Measurements from ENCODE around the gene HOXA3.

The HOXA3 gene

GRCh38 chr7:27161214-27161720, 8.9 kb upstream of the HOXA3 start:
- no peak for ATAC-seq (ENCODE audit: low read depth)
- peak overlapping the region; percentile 93 for H3K27ac ChIP-seq (ENCODE audit: poor library complexity, severe bottlenecking)

GRCh38 chr7:27160546-27161213, 8.3 kb upstream of the HOXA3 start:
- DNase-seq (ENCODE audit: low spot score) (peak; percentile 87), ATAC-seq (ENCODE audit: low read depth) (peak; percentile 11)
- Histone ChIP-seq H3K36me3 (ENCODE audit: low read depth) (peaks cover 18% of the 10 kb centered on the region), H3K4me3 (ENCODE audit: severe bottlenecking) (peak overlapping the region; percentile 44), H3K4me1 (ENCODE audit: insufficient read depth, poor library complexity, severe bottlenecking) (peaks cover 4% of the 10 kb centered on the region), H3K9me3 (ENCODE audit: severe bottlenecking) (no peaks in the 10 kb centered on the region), H3K27ac (ENCODE audit: poor library complexity, severe bottlenecking) (peak overlapping the region; percentile 93), H3K27me3 (ENCODE audit: insufficient read depth, poor library complexity, severe bottlenecking) (no peaks in the 10 kb centered on the region)
- TF ChIP-seq, protein P1, sequence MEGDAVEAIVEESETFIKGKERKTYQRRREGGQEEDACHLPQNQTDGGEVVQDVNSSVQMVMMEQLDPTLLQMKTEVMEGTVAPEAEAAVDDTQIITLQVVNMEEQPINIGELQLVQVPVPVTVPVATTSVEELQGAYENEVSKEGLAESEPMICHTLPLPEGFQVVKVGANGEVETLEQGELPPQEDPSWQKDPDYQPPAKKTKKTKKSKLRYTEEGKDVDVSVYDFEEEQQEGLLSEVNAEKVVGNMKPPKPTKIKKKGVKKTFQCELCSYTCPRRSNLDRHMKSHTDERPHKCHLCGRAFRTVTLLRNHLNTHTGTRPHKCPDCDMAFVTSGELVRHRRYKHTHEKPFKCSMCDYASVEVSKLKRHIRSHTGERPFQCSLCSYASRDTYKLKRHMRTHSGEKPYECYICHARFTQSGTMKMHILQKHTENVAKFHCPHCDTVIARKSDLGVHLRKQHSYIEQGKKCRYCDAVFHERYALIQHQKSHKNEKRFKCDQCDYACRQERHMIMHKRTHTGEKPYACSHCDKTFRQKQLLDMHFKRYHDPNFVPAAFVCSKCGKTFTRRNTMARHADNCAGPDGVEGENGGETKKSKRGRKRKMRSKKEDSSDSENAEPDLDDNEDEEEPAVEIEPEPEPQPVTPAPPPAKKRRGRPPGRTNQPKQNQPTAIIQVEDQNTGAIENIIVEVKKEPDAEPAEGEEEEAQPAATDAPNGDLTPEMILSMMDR (IDR thresholded peaks at IDR 0.05; ENCODE audit: poor library complexity, severe bottlenecking): peak; percentile 98

More at GRCh38 chr7:27161214-27161720, 8.9 kb upstream of the HOXA3 start:
- TF ChIP-seq, protein P1 (IDR thresholded peaks at IDR 0.05; ENCODE audit: poor library complexity, severe bottlenecking): peak; percentile 87
- Histone ChIP-seq H3K9me3 (ENCODE audit: severe bottlenecking) (no peaks in the 10 kb centered on the region), H3K4me1 (ENCODE audit: insufficient read depth, poor library complexity, severe bottlenecking) (peaks cover 4% of the 10 kb centered on the region), H3K36me3 (ENCODE audit: low read depth) (peaks cover 18% of the 10 kb centered on the region), H3K27me3 (ENCODE audit: insufficient read depth, poor library complexity, severe bottlenecking) (no peaks in the 10 kb centered on the region), H3K4me3 (ENCODE audit: severe bottlenecking) (peak overlapping the region; percentile 44)
- peak; percentile 57 for DNase-seq (ENCODE audit: low spot score)

DNA sequence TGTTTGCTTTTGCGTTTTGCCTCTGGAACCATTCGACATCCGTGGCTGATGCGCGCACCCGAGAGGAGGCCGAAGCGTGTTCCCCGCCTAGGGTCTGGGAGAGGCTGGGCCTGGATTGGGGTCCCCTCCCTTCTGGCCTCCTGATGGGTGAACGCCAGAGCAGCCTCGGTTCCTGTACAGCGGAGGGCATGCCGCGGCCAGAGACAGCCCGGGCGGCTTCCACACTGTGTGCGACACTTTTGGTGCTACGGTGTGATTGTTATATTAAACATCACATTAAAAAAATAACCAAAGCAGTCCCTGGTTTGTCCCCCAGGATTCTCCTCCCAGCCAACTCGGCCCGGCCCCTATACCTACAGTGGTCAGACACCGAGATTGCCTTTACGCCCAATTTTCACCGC, 7.8 kb upstream of the HOXA3 start:
- H3K4me1 ChIP-seq (ENCODE audit: insufficient read depth, poor library complexity, severe bottlenecking): peaks cover 4% of the 10 kb centered on the region
- peak overlapping the region; percentile 93 for H3K27ac ChIP-seq (ENCODE audit: poor library complexity, severe bottlenecking)
- DNase-seq (ENCODE audit: low spot score): peak; percentile 52
- H3K4me3 ChIP-seq (ENCODE audit: severe bottlenecking): peak overlapping the region; percentile 44
- H3K9me3 ChIP-seq (ENCODE audit: severe bottlenecking): no peaks in the 10 kb centered on the region
- H3K27me3 ChIP-seq (ENCODE audit: insufficient read depth, poor library complexity, severe bottlenecking): no peaks in the 10 kb centered on the region
- H3K36me3 ChIP-seq (ENCODE audit: low read depth): peaks cover 18% of the 10 kb centered on the region
- no peak; the same call in 2 of the 3 replicates for ATAC-seq (ENCODE audit: low read depth)
- TF ChIP-seq, protein P1 (IDR thresholded peaks at IDR 0.05; ENCODE audit: poor library complexity, severe bottlenecking): no peak

- peak overlapping the region; percentile 93 for H3K27ac ChIP-seq (ENCODE audit: poor library complexity, severe bottlenecking)
- TF ChIP-seq, protein P1 (IDR thresholded peaks at IDR 0.05; ENCODE audit: poor library complexity, severe bottlenecking): no peak
- peak overlapping the region; percentile 44 for H3K4me3 ChIP-seq (ENCODE audit: severe bottlenecking)
- peak; percentile 40 for DNase-seq (ENCODE audit: low spot score)
- H3K27me3 ChIP-seq (ENCODE audit: insufficient read depth, poor library complexity, severe bottlenecking): no peaks in the 10 kb centered on the region
- no peaks in the 10 kb centered on the region for H3K9me3 ChIP-seq (ENCODE audit: severe bottlenecking)
- peaks cover 8% of the 10 kb centered on the region for H3K4me1 ChIP-seq (ENCODE audit: insufficient read depth, poor library complexity, severe bottlenecking)
- peaks cover 18% of the 10 kb centered on the region for H3K36me3 ChIP-seq (ENCODE audit: low read depth)
- no peak for ATAC-seq (ENCODE audit: low read depth)
These were observed 7.1 kb upstream of the HOXA3 start for GRCh38 chr7:27159266-27160144.

Data from RWPE2 (cell line).